GM08714 (cell line): Measurements from ENCODE around the gene ERICH6B.

Experiments used
- H3K4me3 ChIP-seq: fragments of 200-500 bp; sonication (Bioruptor generic); 2 replicates; pipeline ENCODE4 v1.5.1; 2014; ENCODE audit warnings: mild to moderate bottlenecking, low read length, inconsistent platforms
- ZNF274 ChIP-seq: IDR thresholded peaks from 2 replicates; pipeline ENCODE4 v1.6.1; 2012; ENCODE audit warnings: mild to moderate bottlenecking, low read depth, low read length

The ERICH6B gene

GRCh38 chr13:45511310-45512097 lies 104.0 kb downstream of the ERICH6B start:
- TF ChIP-seq ZNF274: no peak

GRCh38 chr13:45510672-45511071 lies 104.9 kb downstream of the ERICH6B start:
- no peak overlapping the region for H3K4me3 ChIP-seq
- no peak for TF ChIP-seq ZNF274

More at GRCh38 chr13:45511310-45512097, 104.0 kb downstream of the ERICH6B start:
- H3K4me3 ChIP-seq: no peak overlapping the region

- TF ChIP-seq ZNF274: no peak
- H3K4me3 ChIP-seq: no peak overlapping the region
Measured at GRCh38 chr13:45508776-45509175, 106.8 kb downstream of the ERICH6B start.

- TF ChIP-seq ZNF274: no peak
- H3K4me3 ChIP-seq: no peak overlapping the region
Measured at GRCh38 chr13:45506811-45507210, 108.7 kb downstream of the ERICH6B start.

- H3K4me3 ChIP-seq: no peak overlapping the region
- no peak for TF ChIP-seq ZNF274
Measured at GRCh38 chr13:45503658-45504057, 111.9 kb downstream of the ERICH6B start.

- no peak for TF ChIP-seq ZNF274
- H3K4me3 ChIP-seq: no peak overlapping the region
Measured at GRCh38 chr13:45501175-45501526, 114.4 kb downstream of the ERICH6B start.

- no peak overlapping the region for H3K4me3 ChIP-seq
- TF ChIP-seq ZNF274: no peak
Measured at GRCh38 chr13:45500492-45501174, 114.9 kb downstream of the ERICH6B start.

GRCh38 chr13:45496942-45497341 lies 118.6 kb downstream of the ERICH6B start:
- H3K4me3 ChIP-seq: no peak overlapping the region
- TF ChIP-seq ZNF274: no peak

- no peak for TF ChIP-seq ZNF274
- H3K4me3 ChIP-seq: no peak overlapping the region
Measured at GRCh38 chr13:45492538-45492937, 123.0 kb downstream of the ERICH6B start.
